ENCODE results near the gene OR52I1.

Gene OR52I1

GRCh38 chr11:4639931-4640330 is 46.1 kb downstream of the OR52I1 start:
- Histone ChIP-seq H2AK5ac (ENCODE audit: low read depth, low read length) (no peak overlapping the region), H3K14ac (ENCODE audit: low read length) (no peak overlapping the region), H3K9me3 (replicated peaks in 1 of 2; ENCODE audit: control insufficient read depth in 2 of 2, insufficient read depth in 1 of 2, low read depth in 1 of 2, low read length in 2 of 2) (no peaks in the 10 kb centered on the region), H3K4ac (ENCODE audit: low read length) (no peak overlapping the region), H3K79me1 (ENCODE audit: low read depth, low read length) (no peaks in the 10 kb centered on the region), H3K27ac (replicated peaks; ENCODE audit: low read length) (no peak overlapping the region), H2BK15ac (ENCODE audit: low read length) (no peak overlapping the region), H4K8ac (ENCODE audit: low read depth, low read length) (no peak overlapping the region), H3K36me3 (replicated peaks in 1 of 2; ENCODE audit: control insufficient read depth in 2 of 2, insufficient read depth in 2 of 2, low read length in 2 of 2) (no peaks in the 10 kb centered on the region), H3K18ac (ENCODE audit: low read length) (peak overlapping the region; percentile 39), H3K27me3 (ENCODE audit: control insufficient read depth in 3 of 3, insufficient read depth in 3 of 3, low read depth in 1 of 3, low read length in 3 of 3) (no peaks in the 10 kb centered on the region), H4K91ac (ENCODE audit: low read depth, low read length, poor library complexity) (no peak overlapping the region), H3K9ac (ENCODE audit: low read depth, low read length, poor library complexity) (no peak overlapping the region), H2BK5ac (ENCODE audit: low read length) (no peak overlapping the region), H2BK120ac (ENCODE audit: low read depth, low read length) (no peak overlapping the region), H3K4me1 (ENCODE audit: control insufficient read depth in 2 of 2, insufficient read depth in 1 of 2, low read depth in 1 of 2, low read length in 2 of 2) (peaks cover 0 to 16% of the 10 kb centered on the region in 2 donors), H3K4me2 (ENCODE audit: insufficient read depth, low read length, poor library complexity, severe bottlenecking) (no peak overlapping the region), H3K23ac (ENCODE audit: low read depth, low read length, poor library complexity) (no peak overlapping the region), H2BK12ac (ENCODE audit: low read length) (no peak overlapping the region), H3K4me3 (ENCODE audit: low read length in 2 of 2) (no peak overlapping the region), H2AFZ (ENCODE audit: low read length) (no peak overlapping the region)
- WGBS, 2 donors (ENCODE audit: extremely low coverage in 2 of 2, insufficient read length in 2 of 2, insufficient replicate concordance in 1 of 2) = no CpG with 5 or more reads among the region's 6 CpGs
- DNase-seq (ENCODE audit: low spot score) = no peak

DNA sequence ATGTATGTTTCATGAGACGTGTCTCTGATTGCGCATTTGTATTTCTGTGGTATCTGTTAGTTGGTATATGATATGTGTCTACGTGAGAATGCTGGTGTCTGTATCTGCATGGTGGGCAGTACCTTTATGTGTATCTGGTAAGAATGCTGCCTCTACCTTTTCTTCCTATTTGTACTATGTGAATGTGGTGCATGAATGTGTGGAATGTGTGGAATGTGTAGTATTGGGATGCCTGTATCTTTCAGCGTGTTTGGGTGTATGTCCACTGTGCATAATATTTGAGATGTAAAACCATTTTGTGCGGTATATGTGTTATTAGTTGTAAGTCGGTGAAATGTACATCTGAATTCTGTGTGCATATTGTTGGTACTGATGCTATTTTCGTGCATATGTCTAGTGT is 47.7 kb downstream of the OR52I1 start:
- Histone ChIP-seq H3K36me3 (replicated peaks in 1 of 2; ENCODE audit: control insufficient read depth in 2 of 2, insufficient read depth in 2 of 2, low read length in 2 of 2) (no peaks in the 10 kb centered on the region), H3K4me3 (ENCODE audit: low read length in 2 of 2) (no peak overlapping the region), H3K9ac (ENCODE audit: low read depth, low read length, poor library complexity) (no peak overlapping the region), H3K9me3 (replicated peaks in 1 of 2; ENCODE audit: control insufficient read depth in 2 of 2, insufficient read depth in 1 of 2, low read depth in 1 of 2, low read length in 2 of 2) (no peaks in the 10 kb centered on the region), H3K18ac (ENCODE audit: low read length) (no peak overlapping the region), H2BK12ac (ENCODE audit: low read length) (no peak overlapping the region), H3K27me3 (ENCODE audit: control insufficient read depth in 3 of 3, insufficient read depth in 3 of 3, low read depth in 1 of 3, low read length in 3 of 3) (no peaks in the 10 kb centered on the region), H4K8ac (ENCODE audit: low read depth, low read length) (no peak overlapping the region), H3K4me1 (ENCODE audit: control insufficient read depth in 2 of 2, insufficient read depth in 1 of 2, low read depth in 1 of 2, low read length in 2 of 2) (peaks cover 0 to 16% of the 10 kb centered on the region in 2 donors), H2BK15ac (ENCODE audit: low read length) (no peak overlapping the region), H2AFZ (ENCODE audit: low read length) (no peak overlapping the region), H3K23ac (ENCODE audit: low read depth, low read length, poor library complexity) (no peak overlapping the region), H2BK120ac (ENCODE audit: low read depth, low read length) (no peak overlapping the region), H3K79me1 (ENCODE audit: low read depth, low read length) (no peaks in the 10 kb centered on the region), H4K91ac (ENCODE audit: low read depth, low read length, poor library complexity) (no peak overlapping the region), H3K14ac (ENCODE audit: low read length) (no peak overlapping the region), H2AK5ac (ENCODE audit: low read depth, low read length) (no peak overlapping the region), H3K4me2 (ENCODE audit: insufficient read depth, low read length, poor library complexity, severe bottlenecking) (no peak overlapping the region), H3K27ac (replicated peaks; ENCODE audit: low read length) (no peak overlapping the region), H2BK5ac (ENCODE audit: low read length) (no peak overlapping the region), H3K4ac (ENCODE audit: low read length) (no peak overlapping the region)
- WGBS, 2 donors (ENCODE audit: extremely low coverage in 2 of 2, insufficient read length in 2 of 2, insufficient replicate concordance in 1 of 2) = no CpG with 5 or more reads among the region's 7 CpGs
- no peak for DNase-seq (ENCODE audit: low spot score)

DNA sequence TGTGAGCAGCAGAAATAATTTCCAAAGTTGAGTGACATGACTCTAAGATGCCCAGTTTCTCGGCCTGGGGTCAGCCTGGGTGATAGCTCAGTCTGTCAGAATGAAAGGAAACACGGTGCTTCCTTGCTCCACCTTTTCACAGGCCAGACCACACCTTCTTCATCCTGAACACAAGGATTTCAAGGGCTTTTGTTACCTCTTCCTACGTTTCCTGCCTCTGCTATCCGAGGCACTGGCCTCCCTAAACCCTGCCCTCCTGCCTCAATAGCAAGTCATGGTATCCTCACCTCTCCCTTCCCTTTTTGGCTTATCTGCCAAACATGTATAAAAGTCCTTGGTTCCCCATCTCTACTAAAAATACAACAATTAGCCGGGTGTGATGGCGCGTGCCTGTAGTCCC is 48.2 kb downstream of the OR52I1 start:
- no peak overlapping the region for H3K14ac ChIP-seq (ENCODE audit: low read length)
- H3K27me3 ChIP-seq (ENCODE audit: control insufficient read depth in 3 of 3, insufficient read depth in 3 of 3, low read depth in 1 of 3, low read length in 3 of 3) = no peaks in the 10 kb centered on the region
- H3K4me3 ChIP-seq (ENCODE audit: low read length in 2 of 2) = no peak overlapping the region
- H2BK12ac ChIP-seq (ENCODE audit: low read length) = no peak overlapping the region
- H3K79me1 ChIP-seq (ENCODE audit: low read depth, low read length) = no peaks in the 10 kb centered on the region
- H2BK5ac ChIP-seq (ENCODE audit: low read length) = no peak overlapping the region
- WGBS, 2 donors (ENCODE audit: extremely low coverage in 2 of 2, insufficient read length in 2 of 2, insufficient replicate concordance in 1 of 2) = no CpG with 5 or more reads among the region's 7 CpGs
- H3K4me2 ChIP-seq (ENCODE audit: insufficient read depth, low read length, poor library complexity, severe bottlenecking) = no peak overlapping the region
- no peak overlapping the region for H3K9ac ChIP-seq (ENCODE audit: low read depth, low read length, poor library complexity)
- H2AK5ac ChIP-seq (ENCODE audit: low read depth, low read length) = no peak overlapping the region
- no peak overlapping the region for H2AFZ ChIP-seq (ENCODE audit: low read length)
- no peak overlapping the region for H3K4ac ChIP-seq (ENCODE audit: low read length)
- H3K9me3 ChIP-seq (replicated peaks in 1 of 2; ENCODE audit: control insufficient read depth in 2 of 2, insufficient read depth in 1 of 2, low read depth in 1 of 2, low read length in 2 of 2) = no peaks in the 10 kb centered on the region
- no peak overlapping the region for H2BK15ac ChIP-seq (ENCODE audit: low read length)
- H4K8ac ChIP-seq (ENCODE audit: low read depth, low read length) = no peak overlapping the region
- H4K91ac ChIP-seq (ENCODE audit: low read depth, low read length, poor library complexity) = no peak overlapping the region
- no peak overlapping the region for H3K27ac ChIP-seq (replicated peaks; ENCODE audit: low read length)
- peaks cover 0 to 16% of the 10 kb centered on the region in 2 donors for H3K4me1 ChIP-seq (ENCODE audit: control insufficient read depth in 2 of 2, insufficient read depth in 1 of 2, low read depth in 1 of 2, low read length in 2 of 2)
- no peaks in the 10 kb centered on the region for H3K36me3 ChIP-seq (replicated peaks in 1 of 2; ENCODE audit: control insufficient read depth in 2 of 2, insufficient read depth in 2 of 2, low read length in 2 of 2)
- no peak overlapping the region for H3K18ac ChIP-seq (ENCODE audit: low read length)
- no peak for DNase-seq (ENCODE audit: low spot score)
- no peak overlapping the region for H2BK120ac ChIP-seq (ENCODE audit: low read depth, low read length)
- H3K23ac ChIP-seq (ENCODE audit: low read depth, low read length, poor library complexity) = no peak overlapping the region

- H3K27ac ChIP-seq (replicated peaks; ENCODE audit: low read length) = no peak overlapping the region
- no peak overlapping the region for H3K18ac ChIP-seq (ENCODE audit: low read length)
- H3K4me2 ChIP-seq (ENCODE audit: insufficient read depth, low read length, poor library complexity, severe bottlenecking) = no peak overlapping the region
- H4K8ac ChIP-seq (ENCODE audit: low read depth, low read length) = no peak overlapping the region
- H3K79me1 ChIP-seq (ENCODE audit: low read depth, low read length) = no peaks in the 10 kb centered on the region
- no peak overlapping the region for H3K4ac ChIP-seq (ENCODE audit: low read length)
- H2BK120ac ChIP-seq (ENCODE audit: low read depth, low read length) = no peak overlapping the region
- DNase-seq (ENCODE audit: low spot score) = no peak
- no peaks in the 10 kb centered on the region for H3K9me3 ChIP-seq (replicated peaks in 1 of 2; ENCODE audit: control insufficient read depth in 2 of 2, insufficient read depth in 1 of 2, low read depth in 1 of 2, low read length in 2 of 2)
- no peak overlapping the region for H2BK15ac ChIP-seq (ENCODE audit: low read length)
- no peak overlapping the region for H2BK5ac ChIP-seq (ENCODE audit: low read length)
- H3K14ac ChIP-seq (ENCODE audit: low read length) = no peak overlapping the region
- H3K4me3 ChIP-seq (ENCODE audit: low read length in 2 of 2) = no peak overlapping the region
- no peak overlapping the region for H2AK5ac ChIP-seq (ENCODE audit: low read depth, low read length)
- no peak overlapping the region for H2BK12ac ChIP-seq (ENCODE audit: low read length)
- H4K91ac ChIP-seq (ENCODE audit: low read depth, low read length, poor library complexity) = no peak overlapping the region
- H3K27me3 ChIP-seq (ENCODE audit: control insufficient read depth in 3 of 3, insufficient read depth in 3 of 3, low read depth in 1 of 3, low read length in 3 of 3) = no peaks in the 10 kb centered on the region
- H3K4me1 ChIP-seq (ENCODE audit: control insufficient read depth in 2 of 2, insufficient read depth in 1 of 2, low read depth in 1 of 2, low read length in 2 of 2) = peaks cover 0 to 15% of the 10 kb centered on the region in 2 donors
- H3K9ac ChIP-seq (ENCODE audit: low read depth, low read length, poor library complexity) = no peak overlapping the region
- no CpG with 5 or more reads among the region's 5 CpGs for WGBS, 2 donors (ENCODE audit: extremely low coverage in 2 of 2, insufficient read length in 2 of 2, insufficient replicate concordance in 1 of 2)
- H2AFZ ChIP-seq (ENCODE audit: low read length) = no peak overlapping the region
- no peak overlapping the region for H3K23ac ChIP-seq (ENCODE audit: low read depth, low read length, poor library complexity)
- H3K36me3 ChIP-seq (replicated peaks in 1 of 2; ENCODE audit: control insufficient read depth in 2 of 2, insufficient read depth in 2 of 2, low read length in 2 of 2) = no peaks in the 10 kb centered on the region
Measured at GRCh38 chr11:4643076-4643475, 49.2 kb downstream of the OR52I1 start.

Data from neuronal stem cell (in vitro differentiated cells).